NT2/D1 (cell line): ENCODE measurements around the gene LRRC75B.

Source experiments
- SUZ12 ChIP-seq: IDR thresholded peaks from 2 replicates; pipeline ENCODE4 v1.6.1; 2011; ENCODE audit not compliant: insufficient read length, insufficient read depth; ENCODE audit errors: extremely low read depth
- YY1 ChIP-seq: IDR thresholded peaks from 2 replicates; pipeline ENCODE4 v1.6.1; 2011; ENCODE audit not compliant: insufficient read length, insufficient read depth
- ZNF274 ChIP-seq: IDR thresholded peaks from 2 replicates; pipeline ENCODE4 v1.6.1; 2011; ENCODE audit warnings: mild to moderate bottlenecking, low read depth, low read length

DNA sequence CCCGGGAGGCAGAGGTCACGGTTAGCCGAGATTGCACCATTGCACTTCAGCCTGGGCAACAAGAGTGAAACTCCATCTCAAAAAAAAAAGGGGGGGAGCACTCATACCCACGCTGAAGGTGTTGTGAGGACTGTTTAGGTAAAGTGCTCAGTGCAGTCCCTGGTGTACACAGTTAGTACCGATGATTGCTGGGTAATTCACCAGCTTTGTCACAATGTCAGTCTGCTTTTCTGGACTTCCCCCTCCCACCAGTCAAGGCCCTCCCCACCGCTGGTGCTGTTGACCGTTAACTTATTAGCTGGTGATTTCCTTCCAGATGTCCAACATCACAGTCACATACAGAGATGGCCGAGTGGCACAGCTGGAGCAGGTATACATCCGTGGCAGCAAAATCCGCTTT is 25.2 kb downstream of the LRRC75B start:
- TF ChIP-seq YY1: no peak
- no peak for TF ChIP-seq ZNF274
- no peak for TF ChIP-seq SUZ12
